GM18526 (cell line): Measurements from ENCODE around the gene ZNF385B.

ENCODE experiments used
- POLR2A ChIP-seq: IDR thresholded peaks from 3 replicates; pipeline ENCODE4 v1.6.1; 2011; ENCODE audit not compliant: insufficient read length; ENCODE audit errors: extremely low read depth

Gene ZNF385B

GRCh38 chr2:179861416-179862067, at the start of gene ZNF385B:
Gene ZNF385B (minus strand): TSS chr2:179861612.
- TF ChIP-seq POLR2A = no peak

DNA sequence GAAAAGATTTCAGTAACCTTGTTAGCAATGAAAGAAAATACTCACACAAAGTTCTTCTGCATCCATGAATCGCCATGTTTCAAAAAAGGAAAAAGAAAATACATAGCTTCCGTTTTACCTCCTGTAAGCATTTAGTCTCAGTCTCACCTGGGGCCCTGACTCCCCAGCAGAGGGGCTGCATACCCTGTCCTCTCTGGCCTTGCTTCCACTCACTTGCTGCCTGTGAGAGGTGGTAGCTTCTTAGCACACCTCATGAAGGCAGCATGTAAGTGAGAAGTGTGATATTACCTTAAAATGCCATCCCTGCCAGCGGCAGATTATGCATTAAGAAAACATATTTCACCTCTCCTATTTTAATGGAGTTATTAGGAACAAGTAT, 49.3 kb upstream of the ZNF385B start:
- TF ChIP-seq POLR2A = no peak

- TF ChIP-seq POLR2A = no peak
Measured at GRCh38 chr2:179909845-179910734, 48.7 kb upstream of the ZNF385B start.

- no peak for TF ChIP-seq POLR2A
Measured at GRCh38 chr2:179900655-179901054, 39.2 kb upstream of the ZNF385B start.

DNA sequence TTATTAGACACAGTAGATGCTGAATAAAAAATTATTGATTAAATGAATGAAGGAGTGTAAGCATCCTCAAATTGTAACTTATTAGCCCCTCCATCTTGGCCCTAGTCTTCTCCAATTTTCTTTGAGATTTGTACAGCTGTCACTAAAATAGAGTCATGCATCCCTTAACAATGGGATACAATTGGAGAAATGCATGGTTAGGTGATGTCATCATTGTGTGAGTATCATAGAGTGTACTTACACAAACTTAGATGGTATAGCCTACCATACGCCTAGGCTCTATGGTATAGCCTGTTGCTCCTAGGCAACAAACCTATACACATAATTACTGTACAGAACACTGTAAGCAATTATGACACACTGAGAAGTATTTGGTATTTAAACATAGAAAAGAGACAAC, 38.3 kb upstream of the ZNF385B start:
- no peak for TF ChIP-seq POLR2A

DNA sequence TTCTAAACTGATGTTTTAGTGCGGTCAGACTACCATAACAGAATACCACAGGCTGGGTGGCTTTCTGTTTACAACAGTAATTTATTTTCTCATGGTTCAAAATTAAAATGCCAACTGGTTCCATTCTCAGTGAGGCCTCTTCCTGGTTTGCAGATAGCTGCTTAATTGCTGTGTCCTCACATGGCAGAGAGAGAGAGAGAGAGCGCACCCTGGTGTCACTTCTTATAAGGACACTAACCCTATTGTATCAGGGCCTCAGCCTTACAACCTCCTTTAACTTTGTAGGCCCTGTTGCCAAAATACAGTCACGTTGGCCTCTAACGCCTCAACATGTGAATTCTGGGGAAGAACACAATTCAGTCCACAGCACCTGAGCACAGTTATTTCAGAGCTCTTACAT, 37.5 kb upstream of the ZNF385B start:
- no peak for TF ChIP-seq POLR2A

DNA sequence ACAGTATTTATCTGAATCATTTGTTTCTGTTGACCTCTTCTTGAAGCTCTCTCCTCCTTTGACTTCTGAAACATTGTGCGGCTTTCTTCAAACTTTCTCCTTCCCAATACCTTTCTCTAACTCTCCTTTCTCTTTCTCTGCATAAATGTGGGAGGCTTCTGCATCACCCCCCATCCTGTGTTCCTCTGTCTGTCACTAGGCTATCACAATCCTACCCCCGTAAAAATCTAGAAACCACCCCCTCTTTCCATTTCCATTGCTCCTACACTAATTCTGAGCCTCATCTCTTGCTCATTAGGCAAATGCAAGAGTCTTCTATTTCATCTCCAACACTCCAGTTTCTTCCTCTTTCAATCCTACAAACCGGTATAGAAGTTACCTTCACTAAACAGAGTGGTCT, 32.2 kb upstream of the ZNF385B start:
- TF ChIP-seq POLR2A = no peak

DNA sequence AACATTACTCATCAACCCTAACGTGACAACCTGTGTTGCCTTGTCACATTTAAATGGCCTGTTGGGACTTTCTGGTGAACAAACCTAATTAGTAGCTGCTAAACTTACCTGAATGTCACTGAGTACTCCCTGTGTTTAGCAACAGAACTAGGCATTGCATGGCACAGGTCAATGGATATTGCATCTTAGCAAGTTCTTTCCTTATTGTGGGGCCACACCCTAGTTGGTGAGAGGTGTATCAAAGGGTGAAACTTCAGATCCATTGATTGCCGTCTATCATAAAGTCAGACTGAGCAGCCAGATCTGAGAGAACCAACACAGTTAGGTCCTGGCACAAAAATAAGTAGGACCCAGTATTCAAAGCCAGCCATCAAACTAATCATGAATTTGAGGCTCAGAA, 29.8 kb upstream of the ZNF385B start:
- TF ChIP-seq POLR2A = no peak

GRCh38 chr2:179890666-179891065, 29.3 kb upstream of the ZNF385B start:
- TF ChIP-seq POLR2A = no peak

- TF ChIP-seq POLR2A = no peak
Measured at GRCh38 chr2:179884193-179884592, 22.8 kb upstream of the ZNF385B start.

GRCh38 chr2:179882851-179883806, 21.7 kb upstream of the ZNF385B start:
- no peak for TF ChIP-seq POLR2A

DNA sequence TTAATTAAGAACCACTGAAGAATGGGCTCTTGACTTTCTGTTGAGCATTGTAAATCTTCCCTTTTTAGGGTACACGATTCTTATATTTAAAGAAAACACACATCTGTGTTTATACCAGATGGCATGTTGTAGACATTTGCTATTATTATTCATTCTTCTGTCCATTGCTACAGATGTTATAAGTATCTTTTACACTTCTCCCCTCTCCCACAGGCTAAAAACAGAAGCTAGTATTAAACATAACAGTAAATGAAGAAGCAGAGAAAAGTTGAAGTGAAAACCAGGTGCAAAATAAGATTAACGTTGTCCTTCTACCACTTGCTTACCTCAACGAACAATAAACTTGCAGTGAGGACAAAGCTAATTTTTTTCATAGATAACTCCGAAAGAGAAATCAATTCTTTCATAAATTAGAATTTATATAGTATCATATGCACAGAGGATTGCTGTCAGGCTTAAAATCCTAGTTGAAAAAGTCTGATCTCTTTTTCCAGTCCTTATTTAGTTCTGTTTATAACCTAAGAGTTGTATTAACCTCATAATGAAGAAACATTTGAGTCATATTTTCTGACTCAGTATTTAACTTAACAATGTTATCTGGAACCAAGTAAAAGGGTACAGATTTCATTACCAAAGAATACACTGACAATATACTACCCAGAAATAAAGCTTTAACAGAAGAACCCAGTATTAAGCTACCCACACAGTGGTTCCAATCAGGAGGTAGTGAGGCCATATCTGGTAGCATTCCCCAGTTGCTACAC, 16.4 kb upstream of the ZNF385B start:
- no peak for TF ChIP-seq POLR2A

DNA sequence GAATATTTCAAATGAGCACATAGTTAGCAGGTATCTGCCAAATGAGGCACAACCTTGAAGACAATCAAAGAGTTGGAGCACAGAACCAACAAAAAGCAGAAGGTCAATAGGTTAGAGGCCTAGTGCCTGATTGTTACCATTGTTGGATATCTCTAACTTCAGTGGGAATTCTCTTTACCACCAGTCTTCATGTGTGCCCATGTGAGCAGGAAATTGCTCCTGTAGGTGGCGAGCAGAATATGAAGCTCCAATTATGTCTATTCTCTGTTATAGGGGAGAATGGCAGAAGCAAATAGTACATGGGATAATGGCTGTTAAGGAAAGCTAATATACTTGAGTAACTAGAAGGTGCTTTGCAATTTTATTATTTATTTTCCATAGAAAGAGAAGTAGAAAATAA, 14.9 kb upstream of the ZNF385B start:
- no peak for TF ChIP-seq POLR2A

DNA sequence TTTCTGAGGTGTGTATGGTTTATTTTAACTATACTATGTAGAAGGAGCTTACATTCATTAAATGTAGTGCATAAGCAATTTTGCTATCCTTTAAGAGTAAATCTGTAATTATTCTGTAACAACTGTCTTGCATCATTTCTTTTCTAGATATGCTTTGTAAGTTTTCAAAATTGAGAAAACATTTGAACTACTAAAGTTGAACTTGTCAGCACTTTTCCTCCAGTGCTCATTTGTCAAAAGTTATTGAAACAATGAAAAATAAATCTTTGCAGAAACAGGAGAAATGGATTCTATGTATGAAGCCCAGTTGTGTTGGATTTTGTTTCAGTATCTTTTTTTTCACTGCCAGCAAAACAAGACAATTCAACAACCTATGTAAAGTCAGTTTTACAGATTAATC, 14.5 kb upstream of the ZNF385B start:
- TF ChIP-seq POLR2A = no peak
